KOPT-K1 (cell line): Measurements from ENCODE around the gene KIF4A.

ENCODE experiments used
- H3K27ac ChIP-seq: fragments of 200-600 bp; sonication (generic); 2 replicates; pipeline ENCODE4 v1.5.1; 2016; ENCODE audit warnings: antibody characterized with exemption, mild to moderate bottlenecking, low read depth, low read length; ENCODE audit not compliant: poor library complexity, severe bottlenecking
- H3K36me3 ChIP-seq: fragments of 200-600 bp; sonication (generic); 2 replicates; pipeline ENCODE4 v1.5.1; 2017; ENCODE audit warnings: antibody characterized with exemption, mild to moderate bottlenecking, low read length, moderate library complexity; ENCODE audit not compliant: insufficient read depth
- H3K9me3 ChIP-seq: fragments of 200-600 bp; sonication (generic); 2 replicates; pipeline ENCODE4 v1.5.1; 2017; ENCODE audit warnings: antibody characterized with exemption, low read length, mild to moderate bottlenecking; ENCODE audit not compliant: insufficient read depth, poor library complexity, severe bottlenecking

Gene KIF4A

GRCh38 chrX:70434914-70435586, 145.1 kb downstream of the KIF4A start:
- no peaks in the 10 kb centered on the region for H3K9me3 ChIP-seq
- H3K27ac ChIP-seq = no peak overlapping the region

GRCh38 chrX:70436343-70436742, 146.4 kb downstream of the KIF4A start:
- H3K27ac ChIP-seq = no peak overlapping the region
- no peaks in the 10 kb centered on the region for H3K36me3 ChIP-seq
- no peaks in the 10 kb centered on the region for H3K9me3 ChIP-seq

More at GRCh38 chrX:70434914-70435586, 145.1 kb downstream of the KIF4A start:
- no peaks in the 10 kb centered on the region for H3K36me3 ChIP-seq

- no peaks in the 10 kb centered on the region for H3K9me3 ChIP-seq
- no peaks in the 10 kb centered on the region for H3K36me3 ChIP-seq
- H3K27ac ChIP-seq = no peak overlapping the region
These were observed 147.1 kb downstream of the KIF4A start for GRCh38 chrX:70437011-70437410.

- Histone ChIP-seq H3K27ac (no peak overlapping the region), H3K9me3 (no peaks in the 10 kb centered on the region), H3K36me3 (no peaks in the 10 kb centered on the region)
These were observed 148.2 kb downstream of the KIF4A start for GRCh38 chrX:70437921-70438665.

GRCh38 chrX:70439016-70439415, 149.1 kb downstream of the KIF4A start:
- Histone ChIP-seq H3K27ac (no peak overlapping the region), H3K9me3 (no peaks in the 10 kb centered on the region), H3K36me3 (no peaks in the 10 kb centered on the region)

GRCh38 chrX:70442224-70442623, 152.3 kb downstream of the KIF4A start:
- Histone ChIP-seq H3K27ac (no peak overlapping the region), H3K9me3 (no peaks in the 10 kb centered on the region), H3K36me3 (no peaks in the 10 kb centered on the region)

GRCh38 chrX:70444326-70444945, 154.5 kb downstream of the KIF4A start, which contains the start of gene DLG3:
DLG3 (plus strand) TSS chrX:70444835; CDS start chrX:70445202, 367 bp downstream.
- Histone ChIP-seq H3K36me3 (no peaks in the 10 kb centered on the region), H3K27ac (no peak within 1 kb of the TSS), H3K9me3 (no peaks in the 10 kb centered on the region)

GRCh38 chrX:70444946-70445656, 155.2 kb downstream of the KIF4A start:
- no peaks in the 10 kb centered on the region for H3K9me3 ChIP-seq
- H3K36me3 ChIP-seq = no peaks in the 10 kb centered on the region
- H3K27ac ChIP-seq = no peak overlapping the region

- Histone ChIP-seq H3K36me3 (no peaks in the 10 kb centered on the region), H3K27ac (no peak overlapping the region), H3K9me3 (no peaks in the 10 kb centered on the region)
These were observed 156.0 kb downstream of the KIF4A start for GRCh38 chrX:70445951-70446350.

GRCh38 chrX:70446380-70447350, 156.8 kb downstream of the KIF4A start:
- Histone ChIP-seq H3K9me3 (no peaks in the 10 kb centered on the region), H3K27ac (no peak overlapping the region)

GRCh38 chrX:70449457-70449966, 159.6 kb downstream of the KIF4A start:
- no peaks in the 10 kb centered on the region for H3K9me3 ChIP-seq
- no peaks in the 10 kb centered on the region for H3K36me3 ChIP-seq
- no peak overlapping the region for H3K27ac ChIP-seq

More at GRCh38 chrX:70446380-70447350, 156.8 kb downstream of the KIF4A start:
- no peaks in the 10 kb centered on the region for H3K36me3 ChIP-seq

- Histone ChIP-seq H3K27ac (no peak overlapping the region), H3K36me3 (no peaks in the 10 kb centered on the region)
These were observed 162.3 kb downstream of the KIF4A start for GRCh38 chrX:70452143-70452733.

GRCh38 chrX:70453024-70453618, 163.2 kb downstream of the KIF4A start:
- Histone ChIP-seq H3K9me3 (no peaks in the 10 kb centered on the region), H3K36me3 (no peaks in the 10 kb centered on the region), H3K27ac (no peak overlapping the region)

More at GRCh38 chrX:70452143-70452733, 162.3 kb downstream of the KIF4A start:
- H3K9me3 ChIP-seq = no peaks in the 10 kb centered on the region
